OCI-LY7 (cell line): Measurements from ENCODE around the gene NBEA. TPM values are rescaled to one million over a fixed set of nuclear protein-coding genes. Genes with fewer than 3 reads are reported as not detected.

Experiments
- BruUV-seq: library from RNA; stranded (reverse); fragments of 400-500 nt; replicated peaks from 2 replicates; lab custom pipeline; 2021; lab: Mats Ljungman, UMichigan
- CTCF ChIA-PET: fragments of 300-600 bp; sonication (Branson Sonifier 250); formaldehyde crosslinking; loops from one replicate; lab custom pipeline; 2022; ENCODE audit warnings: antibody characterized with exemption; ENCODE audit not compliant: unreplicated experiment; lab: Charles Lee
- POLR2A ChIA-PET: fragments of 300-600 bp; sonication (Branson Sonifier 250); formaldehyde crosslinking; loops from one replicate; lab custom pipeline; 2022; ENCODE audit warnings: antibody characterized with exemption; lab: Charles Lee
- DNase-seq: peaks from one replicate; pipeline ENCODE4 v3.0.0-alpha.2; 2015; ENCODE audit warnings: low spot score
- H2AFZ ChIP-seq: fragments of 200-600 bp; sonication (generic), shearing (Covaris generic); 2 replicates; pipeline ENCODE4 v1.6.1; 2014; ENCODE audit warnings: mild to moderate bottlenecking, antibody characterized with exemption, low read length, moderate library complexity
- H3K27ac ChIP-seq: fragments of 200-600 bp; sonication (generic); 2 replicates; pipeline ENCODE4 v1.5.1; 2014; ENCODE audit warnings: mixed run types, low read depth, mild to moderate bottlenecking, moderate library complexity, low read length, inconsistent platforms; ENCODE audit not compliant: poor library complexity, severe bottlenecking
- H3K36me3 ChIP-seq: fragments of 200-600 bp; sonication (generic); 2 replicates; pipeline ENCODE4 v1.6.1; 2014; ENCODE audit warnings: mild to moderate bottlenecking, antibody characterized with exemption, low read length, moderate library complexity, mixed read lengths; ENCODE audit not compliant: insufficient read depth
- H3K4me1 ChIP-seq: fragments of 200-600 bp; sonication (generic); 2 replicates; pipeline ENCODE4 v1.5.1; 2014; ENCODE audit warnings: mild to moderate bottlenecking, low read length; ENCODE audit not compliant: insufficient read depth, poor library complexity, severe bottlenecking
- H3K4me2 ChIP-seq: fragments of 200-600 bp; sonication (generic); 2 replicates; pipeline ENCODE4 v1.6.1; 2014; ENCODE audit warnings: mild to moderate bottlenecking, low read length
- H3K4me3 ChIP-seq: fragments of 200-600 bp; sonication (generic); 2 replicates; pipeline ENCODE4 v1.5.1; 2014; ENCODE audit warnings: mild to moderate bottlenecking, low read depth, low read length; ENCODE audit not compliant: poor library complexity, severe bottlenecking
- H3K79me2 ChIP-seq: fragments of 200-600 bp; sonication (generic); 2 replicates; pipeline ENCODE4 v1.6.1; 2016; ENCODE audit warnings: low read depth, mild to moderate bottlenecking, low read length, moderate library complexity, mixed read lengths; ENCODE audit not compliant: insufficient read depth
- H3K9me2 ChIP-seq: fragments of 200-600 bp; sonication (generic); 2 replicates; pipeline ENCODE4 v1.6.1; 2016; ENCODE audit warnings: mild to moderate bottlenecking, low read length, mixed read lengths; ENCODE audit not compliant: insufficient read depth
- H3K9me3 ChIP-seq: fragments of 200-600 bp; sonication (generic); 2 replicates; pipeline ENCODE4 v1.6.1; 2014; ENCODE audit warnings: mild to moderate bottlenecking, mixed run types, low read length, mixed read lengths
- H4K20me1 ChIP-seq: fragments of 200-600 bp; sonication (generic); 2 replicates; pipeline ENCODE4 v1.6.1; 2014; ENCODE audit warnings: mild to moderate bottlenecking, antibody characterized with exemption, low read length, moderate library complexity, mixed read lengths; ENCODE audit not compliant: insufficient read depth
- CTCF ChIP-seq: fragments of 200-600 bp; sonication (generic); conservative IDR thresholded peaks from 2 replicates; pipeline ENCODE4 v1.5.1; 2014; ENCODE audit warnings: mild to moderate bottlenecking, antibody characterized with exemption, low read length, moderate library complexity, mixed read lengths
- EZH2phosphoT487 ChIP-seq: fragments of 200-600 bp; sonication (generic); IDR thresholded peaks from 2 replicates; pipeline ENCODE4 v1.6.1; 2018; ENCODE audit warnings: low read depth, borderline replicate concordance, mild to moderate bottlenecking, mixed run types, antibody characterized with exemption, low read length, moderate library complexity, mixed read lengths
- intact Hi-C: fragments of 100-400 bp; cut with micrococcal nuclease; formaldehyde crosslinking; loops from one replicate; pipeline ENCODE4 v1.10.0; 2022; ENCODE audit not compliant: unreplicated experiment
- total RNA-seq, 2 experiments: library from RNA; depleted of rRNA in 1 of 2; stranded (reverse); fragments of >200 nt in 1 of 2; shearing (Covaris generic) in 1 of 2; gene quantifications; 2 replicates each; pipeline ENCODE4 v1.2.3, GENCODE V29; 2014 to 2022

The NBEA gene
- total RNA-seq, 2 experiments from 2014 or later, result 3.6 to 11.0 TPM

- Histone ChIP-seq H3K9me3 (no peaks in the 10 kb centered on the region), H3K36me3 (no peaks in the 10 kb centered on the region), H3K4me3 (no peak overlapping the region), H2AFZ (no peak overlapping the region), H3K27ac (no peak overlapping the region), H4K20me1 (no peaks in the 10 kb centered on the region), H3K4me2 (no peak overlapping the region), H3K9me2 (no peaks in the 10 kb centered on the region), H3K4me1 (no peaks in the 10 kb centered on the region), H3K79me2 (no peaks in the 10 kb centered on the region)
- CTCF ChIA-PET, result no interaction called here
- TF ChIP-seq EZH2phosphoT487, result no peak
- no peak for TF ChIP-seq CTCF
- no peak for DNase-seq
- BruUV-seq, result no TSS peak
- POLR2A ChIA-PET, result no interaction called here
- intact Hi-C loops, result no loop called here
These were observed 760.2 kb downstream of the NBEA start for GRCh38 chr13:35702316-35702715.

GRCh38 chr13:35703061-35703460 lies 761.0 kb downstream of the NBEA start:
- Histone ChIP-seq H3K4me1 (no peaks in the 10 kb centered on the region), H3K79me2 (no peaks in the 10 kb centered on the region), H4K20me1 (no peaks in the 10 kb centered on the region), H3K4me2 (no peak overlapping the region), H3K9me2 (no peaks in the 10 kb centered on the region), H3K36me3 (no peaks in the 10 kb centered on the region), H3K4me3 (no peak overlapping the region), H2AFZ (no peak overlapping the region), H3K27ac (no peak overlapping the region), H3K9me3 (no peaks in the 10 kb centered on the region)
- no TSS peak for BruUV-seq
- intact Hi-C loops, result no loop called here
- ChIA-PET CTCF (no interaction called here), POLR2A (no interaction called here)
- DNase-seq, result no peak
- TF ChIP-seq CTCF (no peak), EZH2phosphoT487 (no peak)

- no peak overlapping the region for H3K27ac ChIP-seq
- BruUV-seq, result no TSS peak
- no peaks in the 10 kb centered on the region for H3K9me2 ChIP-seq
- POLR2A ChIA-PET, result no interaction called here
- H2AFZ ChIP-seq, result no peak overlapping the region
- no peak overlapping the region for H3K4me3 ChIP-seq
- DNase-seq, result no peak
- no peak overlapping the region for H3K4me2 ChIP-seq
- CTCF ChIA-PET, result no interaction called here
- H3K9me3 ChIP-seq, result no peaks in the 10 kb centered on the region
- no peaks in the 10 kb centered on the region for H3K79me2 ChIP-seq
- TF ChIP-seq CTCF (no peak), EZH2phosphoT487 (no peak)
- intact Hi-C loops, result no loop called here
- no peaks in the 10 kb centered on the region for H3K36me3 ChIP-seq
- no peaks in the 10 kb centered on the region for H4K20me1 ChIP-seq
- H3K4me1 ChIP-seq, result no peaks in the 10 kb centered on the region
These were observed 762.3 kb downstream of the NBEA start for GRCh38 chr13:35704331-35704730.
